Panc1 (cell line): Measurements from ENCODE around the gene LSM10.

Experiments used
- POLR2AphosphoS5 ChIP-seq: IDR thresholded peaks from 2 replicates; pipeline ENCODE4 v1.6.1; 2012; ENCODE audit warnings: mild to moderate bottlenecking, low read depth, low read length, moderate library complexity
- TF ChIP-seq, protein P1 (sequence below): fragments of 450-650 bp; IDR thresholded peaks from 2 replicates; pipeline ENCODE4 v1.5.1; 2017; ENCODE audit warnings: mild to moderate bottlenecking

DNA sequence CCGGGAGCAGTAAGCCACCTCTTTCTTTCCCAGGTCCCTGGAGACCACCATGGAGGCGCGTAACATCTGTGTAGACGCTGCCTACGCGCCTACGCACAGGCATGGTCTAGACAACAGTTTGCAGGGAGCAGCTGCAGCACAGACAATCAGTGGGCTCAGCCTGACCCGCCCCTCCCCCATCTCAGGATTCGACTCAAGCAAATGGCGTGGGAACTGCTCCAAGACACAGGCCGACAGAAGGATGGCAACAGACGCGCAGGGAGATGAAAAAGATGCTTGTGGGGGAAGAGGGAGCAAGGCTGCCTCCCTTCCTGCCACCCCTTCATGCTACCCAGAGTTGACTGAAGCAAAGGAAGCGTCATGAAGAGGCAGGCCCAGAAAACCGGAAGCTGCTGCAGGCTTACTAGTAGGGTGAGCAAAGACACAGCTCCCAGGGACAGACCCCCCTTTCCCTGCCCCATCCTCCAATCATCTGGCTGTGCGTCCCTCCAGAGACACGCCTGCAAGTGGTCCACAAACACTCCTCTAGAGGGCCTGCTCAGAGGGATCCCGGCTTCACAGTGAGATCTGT is 31.5 kb downstream of the LSM10 start:
- TF ChIP-seq, protein P1, sequence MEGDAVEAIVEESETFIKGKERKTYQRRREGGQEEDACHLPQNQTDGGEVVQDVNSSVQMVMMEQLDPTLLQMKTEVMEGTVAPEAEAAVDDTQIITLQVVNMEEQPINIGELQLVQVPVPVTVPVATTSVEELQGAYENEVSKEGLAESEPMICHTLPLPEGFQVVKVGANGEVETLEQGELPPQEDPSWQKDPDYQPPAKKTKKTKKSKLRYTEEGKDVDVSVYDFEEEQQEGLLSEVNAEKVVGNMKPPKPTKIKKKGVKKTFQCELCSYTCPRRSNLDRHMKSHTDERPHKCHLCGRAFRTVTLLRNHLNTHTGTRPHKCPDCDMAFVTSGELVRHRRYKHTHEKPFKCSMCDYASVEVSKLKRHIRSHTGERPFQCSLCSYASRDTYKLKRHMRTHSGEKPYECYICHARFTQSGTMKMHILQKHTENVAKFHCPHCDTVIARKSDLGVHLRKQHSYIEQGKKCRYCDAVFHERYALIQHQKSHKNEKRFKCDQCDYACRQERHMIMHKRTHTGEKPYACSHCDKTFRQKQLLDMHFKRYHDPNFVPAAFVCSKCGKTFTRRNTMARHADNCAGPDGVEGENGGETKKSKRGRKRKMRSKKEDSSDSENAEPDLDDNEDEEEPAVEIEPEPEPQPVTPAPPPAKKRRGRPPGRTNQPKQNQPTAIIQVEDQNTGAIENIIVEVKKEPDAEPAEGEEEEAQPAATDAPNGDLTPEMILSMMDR = no peak
- no peak for TF ChIP-seq POLR2AphosphoS5
